ENCODE results near the gene C22orf23. TPM values are rescaled to one million over a fixed set of nuclear protein-coding genes. Genes with fewer than 3 reads are reported as not detected.

Gene C22orf23
- total and polyA plus RNA-seq, 10 of the 15 experiments (the other 5 are each of a cell fraction or from before 2014, with no cell fraction given), result 0.04 to 0.38 (median 0.11) TPM; not detected in 5

DNA sequence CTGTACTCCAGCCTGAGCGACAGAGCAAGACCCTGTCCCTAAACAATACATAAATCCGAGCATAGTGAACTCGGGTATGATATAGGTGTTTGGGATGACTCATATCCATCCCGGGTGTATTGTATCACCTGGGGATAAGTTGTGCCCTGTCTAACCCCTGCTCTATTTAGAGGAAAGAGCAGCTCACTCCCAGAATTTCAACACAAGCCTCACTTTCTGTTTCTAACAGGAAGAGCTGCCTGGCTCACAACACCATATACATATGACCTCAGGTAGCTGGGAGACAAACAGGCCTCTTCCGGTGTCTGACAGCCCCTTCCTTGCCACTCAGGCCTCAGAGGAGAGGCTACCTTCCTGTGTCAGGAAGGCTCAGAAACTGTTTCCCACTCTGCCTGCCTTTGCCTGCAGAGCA is 57.2 kb downstream of the C22orf23 start (continued):
- TF ChIP-seq, protein P1, sequence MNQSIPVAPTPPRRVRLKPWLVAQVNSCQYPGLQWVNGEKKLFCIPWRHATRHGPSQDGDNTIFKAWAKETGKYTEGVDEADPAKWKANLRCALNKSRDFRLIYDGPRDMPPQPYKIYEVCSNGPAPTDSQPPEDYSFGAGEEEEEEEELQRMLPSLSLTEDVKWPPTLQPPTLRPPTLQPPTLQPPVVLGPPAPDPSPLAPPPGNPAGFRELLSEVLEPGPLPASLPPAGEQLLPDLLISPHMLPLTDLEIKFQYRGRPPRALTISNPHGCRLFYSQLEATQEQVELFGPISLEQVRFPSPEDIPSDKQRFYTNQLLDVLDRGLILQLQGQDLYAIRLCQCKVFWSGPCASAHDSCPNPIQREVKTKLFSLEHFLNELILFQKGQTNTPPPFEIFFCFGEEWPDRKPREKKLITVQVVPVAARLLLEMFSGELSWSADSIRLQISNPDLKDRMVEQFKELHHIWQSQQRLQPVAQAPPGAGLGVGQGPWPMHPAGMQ (IDR thresholded peaks at IDR 0.05; ENCODE audit: borderline replicate concordance), result no peak
- TF ChIP-seq ESRRA (IDR thresholded peaks at IDR 0.05; ENCODE audit: low read length), result no peak
- TF ChIP-seq MYC (IDR thresholded peaks at IDR 0.05; ENCODE audit: insufficient read depth, insufficient read length, insufficient replicate concordance, low read length, severe bottlenecking), result no peak
- no peak for TF ChIP-seq BCL3 (IDR thresholded peaks at IDR 0.05; ENCODE audit: borderline replicate concordance, insufficient read depth, low read depth, low read length, poor library complexity, severe bottlenecking)
- TF ChIP-seq RFX5 (IDR thresholded peaks at IDR 0.05; ENCODE audit: low read depth, low read length), result no peak
- no peak for TF ChIP-seq NFIC (IDR thresholded peaks at IDR 0.05; ENCODE audit: low read depth, low read length)
- TF ChIP-seq SREBF2 (IDR thresholded peaks at IDR 0.05; ENCODE audit: low read length), result no peak
- TF ChIP-seq STAT3 (IDR thresholded peaks at IDR 0.05; ENCODE audit: low read depth, low read length), result no peak
- TF ChIP-seq ZBTB40 (IDR thresholded peaks at IDR 0.05; ENCODE audit: borderline replicate concordance), result peak; percentile 62; the same call in 1 of the 2 replicates
- TF ChIP-seq ZNF592 (IDR thresholded peaks at IDR 0.05), result no peak
- no peak for TF ChIP-seq SP1 (IDR thresholded peaks at IDR 0.05; ENCODE audit: low read depth, low read length)
- TF ChIP-seq FOXM1 (IDR thresholded peaks at IDR 0.05; ENCODE audit: low read depth, low read length), result no peak
- TF ChIP-seq, protein P2, sequence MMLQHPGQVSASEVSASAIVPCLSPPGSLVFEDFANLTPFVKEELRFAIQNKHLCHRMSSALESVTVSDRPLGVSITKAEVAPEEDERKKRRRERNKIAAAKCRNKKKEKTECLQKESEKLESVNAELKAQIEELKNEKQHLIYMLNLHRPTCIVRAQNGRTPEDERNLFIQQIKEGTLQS (IDR thresholded peaks at IDR 0.05; ENCODE audit: borderline replicate concordance, extremely low read depth, low read depth, low read length), result no peak
- peak; percentile 54; the same call in 1 of the 2 replicates for TF ChIP-seq HDGF (IDR thresholded peaks at IDR 0.05)
- TF ChIP-seq TCF3 (IDR thresholded peaks at IDR 0.05; ENCODE audit: borderline replicate concordance, insufficient read depth, low read depth, low read length), result no peak
- no peak for TF ChIP-seq FOS (IDR thresholded peaks at IDR 0.05; ENCODE audit: borderline replicate concordance, extremely low read depth, insufficient read length)
- TF ChIP-seq NFYA (IDR thresholded peaks at IDR 0.05; ENCODE audit: borderline replicate concordance, low read depth, low read length), result no peak

Measured in GM12878 (cell line).